Stimulated activated CD8-positive, alpha-beta memory T cell treated with anti-CD3 and anti-CD28 coated beads, Interleukin-4, amount 100 ng/mL, for 24 hours (primary cell): ENCODE measurements around the gene ZNF559.

Source experiments
- DNase-seq: peaks from one replicate; pipeline ENCODE4 v3.0.0-alpha.2; 2020; ENCODE audit warnings: low read depth

The ZNF559 gene

GRCh38 chr19:9353011-9353410, 29.0 kb downstream of the ZNF559 start:
- DNase-seq, result no peak

DNA sequence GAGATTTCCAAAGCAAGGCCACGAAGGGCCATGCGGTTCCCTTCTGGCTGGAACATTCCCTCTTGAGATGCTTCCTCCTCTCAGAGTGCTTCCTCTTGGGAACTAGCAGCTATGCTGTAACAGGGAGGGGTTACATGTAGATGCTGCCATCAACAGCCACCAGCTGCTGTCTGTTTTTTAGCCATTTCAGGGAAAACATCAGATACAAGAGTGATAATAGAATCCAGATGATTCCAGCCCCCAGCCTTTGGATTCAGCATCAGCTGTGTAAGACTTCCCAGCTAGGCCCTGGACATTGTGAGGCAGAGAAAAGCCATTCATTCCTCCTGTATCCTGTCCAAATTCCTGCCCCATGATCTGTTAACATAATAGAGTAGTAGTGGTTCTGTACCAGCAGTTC, 30.7 kb downstream of the ZNF559 start:
- DNase-seq, result no peak

- no peak for DNase-seq
These were observed 38.9 kb downstream of the ZNF559 start, which contains the start of gene ZNF177 for GRCh38 chr19:9362905-9363304. TSS of gene ZNF177 (plus strand) at chr19:9363013. CDS start at chr19:9378312, 15,299 bp downstream.

DNA sequence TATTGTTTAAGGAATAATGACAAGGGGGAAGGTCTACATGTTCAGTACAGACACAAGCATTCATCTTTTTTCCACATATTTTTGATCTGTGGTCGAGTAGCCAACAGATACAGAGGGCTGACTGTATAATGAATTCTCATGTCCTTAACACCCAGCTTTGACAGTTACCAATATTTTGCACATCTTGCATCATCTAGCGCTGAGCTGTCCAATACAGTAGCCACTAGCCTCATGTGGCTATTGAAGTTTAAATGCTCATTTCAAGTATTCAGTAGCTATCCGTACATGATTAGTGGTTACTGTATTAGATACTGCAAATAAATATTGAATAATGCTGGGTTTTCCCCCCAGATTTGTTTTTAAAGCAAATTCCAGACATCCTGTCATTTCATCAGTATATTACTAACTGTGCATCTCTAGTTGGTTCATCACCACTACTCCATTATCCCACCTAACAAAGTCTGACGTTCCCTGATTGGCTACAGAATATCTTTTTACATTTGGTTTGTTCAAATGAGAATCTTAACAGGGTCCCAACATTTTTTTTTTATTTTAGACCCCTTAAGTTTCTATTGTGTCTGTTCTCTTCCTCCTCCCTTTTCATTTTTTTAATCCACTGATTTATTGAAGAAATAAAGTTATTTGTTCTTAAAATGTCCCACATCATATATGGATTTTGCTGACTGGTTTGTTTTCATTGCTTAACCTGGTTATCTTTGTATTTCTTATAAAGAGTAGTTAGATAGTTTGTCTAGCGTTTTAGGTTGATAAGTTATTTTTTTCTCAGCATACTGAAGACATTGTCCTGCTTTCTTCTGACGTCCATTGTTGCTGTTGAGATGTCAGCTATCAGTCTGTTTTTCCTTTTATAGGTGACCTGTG, 47.0 kb downstream of the ZNF559 start:
- no peak for DNase-seq

DNA sequence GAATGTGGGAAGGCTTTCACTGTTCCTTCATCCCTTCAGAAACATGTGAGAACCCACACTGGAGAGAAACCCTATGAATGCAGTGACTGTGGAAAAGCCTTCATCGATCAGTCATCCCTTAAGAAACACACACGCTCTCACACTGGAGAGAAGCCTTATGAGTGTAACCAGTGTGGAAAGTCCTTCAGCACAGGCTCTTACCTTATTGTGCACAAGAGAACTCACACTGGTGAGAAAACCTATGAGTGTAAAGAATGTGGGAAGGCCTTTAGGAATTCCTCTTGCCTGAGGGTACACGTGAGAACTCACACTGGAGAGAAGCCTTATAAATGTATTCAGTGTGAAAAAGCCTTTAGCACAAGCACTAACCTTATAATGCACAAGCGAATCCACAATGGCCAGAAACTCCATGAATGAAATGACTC, 57.4 kb downstream of the ZNF559 start:
- DNase-seq, result no peak
